ENCODE measurements around the gene ALDH7A1.

ALDH7A1 gene

DNA sequence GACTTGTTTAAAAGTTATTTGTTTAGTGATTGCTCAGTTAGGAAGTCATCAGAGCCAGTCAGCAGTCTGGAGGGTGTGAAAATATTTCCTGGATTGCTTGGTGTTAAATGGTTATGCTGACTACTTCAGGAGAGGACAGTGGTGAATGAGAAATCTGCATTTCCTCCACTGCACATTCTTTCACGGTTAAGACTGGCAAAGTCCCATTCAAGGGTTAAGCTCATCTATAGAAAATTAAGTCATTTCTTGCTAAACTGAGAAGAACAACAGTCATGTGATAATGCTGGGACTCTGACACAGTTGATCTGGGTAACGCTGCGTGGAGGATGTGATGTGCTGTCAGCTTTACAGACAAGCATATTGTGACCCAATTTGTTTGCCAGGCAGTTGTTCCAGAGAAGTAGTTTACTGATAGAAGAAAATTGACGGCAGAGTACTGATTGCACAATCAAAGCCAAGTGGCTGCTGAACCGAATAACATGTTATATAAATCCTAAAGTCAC is 91.4 kb downstream of the ALDH7A1 start:
- Mint-ChIP-seq H3K27me3 (no peaks in the 10 kb centered on the region), H3K9me3 (no peaks in the 10 kb centered on the region), H3K27ac (peak overlapping the region in 1 of 2 donors; percentile 44), H3K4me1 (ENCODE audit: low read depth in 2 of 2) (peaks cover 4 to 19% of the 10 kb centered on the region in 2 donors), H3K36me3 (ENCODE audit: insufficient read depth) (no peaks in the 10 kb centered on the region), H3K4me3 (no peak overlapping the region)
- peak; percentile 88 for ATAC-seq (replicated peaks)
- DNase-seq: peak in 2 of 3 experiments; percentile 13 to 38

DNA sequence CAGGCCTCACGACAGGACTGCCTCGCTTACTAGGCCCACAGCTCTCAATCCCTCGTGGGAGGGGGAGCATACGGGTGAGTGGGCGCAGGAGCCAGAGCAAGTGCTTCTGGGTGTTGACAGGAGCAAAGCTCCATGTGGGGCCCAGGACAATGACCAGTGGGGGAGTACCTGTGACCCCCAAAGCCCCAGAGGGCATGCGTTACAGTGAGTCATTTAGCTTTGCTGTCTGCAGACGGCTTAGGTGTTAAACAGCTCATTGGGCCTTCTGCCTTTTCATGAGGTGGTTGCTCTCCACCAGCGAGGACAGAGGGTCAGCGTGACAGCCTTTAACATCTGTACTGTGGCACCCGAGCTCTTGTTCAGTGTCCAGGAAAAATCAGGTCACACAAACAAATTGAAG is 93.6 kb downstream of the ALDH7A1 start:
- H3K9me3 Mint-ChIP-seq: no peaks in the 10 kb centered on the region
- ATAC-seq (replicated peaks) (no peak), DNase-seq (no peak)
- no peak overlapping the region for H3K27ac Mint-ChIP-seq
- peaks cover 0 to 8% of the 10 kb centered on the region in 2 donors for H3K4me1 Mint-ChIP-seq (ENCODE audit: low read depth in 2 of 2)
- H3K36me3 Mint-ChIP-seq (ENCODE audit: insufficient read depth): no peaks in the 10 kb centered on the region
- no peak overlapping the region for H3K4me3 Mint-ChIP-seq
- no peaks in the 10 kb centered on the region for H3K27me3 Mint-ChIP-seq

DNA sequence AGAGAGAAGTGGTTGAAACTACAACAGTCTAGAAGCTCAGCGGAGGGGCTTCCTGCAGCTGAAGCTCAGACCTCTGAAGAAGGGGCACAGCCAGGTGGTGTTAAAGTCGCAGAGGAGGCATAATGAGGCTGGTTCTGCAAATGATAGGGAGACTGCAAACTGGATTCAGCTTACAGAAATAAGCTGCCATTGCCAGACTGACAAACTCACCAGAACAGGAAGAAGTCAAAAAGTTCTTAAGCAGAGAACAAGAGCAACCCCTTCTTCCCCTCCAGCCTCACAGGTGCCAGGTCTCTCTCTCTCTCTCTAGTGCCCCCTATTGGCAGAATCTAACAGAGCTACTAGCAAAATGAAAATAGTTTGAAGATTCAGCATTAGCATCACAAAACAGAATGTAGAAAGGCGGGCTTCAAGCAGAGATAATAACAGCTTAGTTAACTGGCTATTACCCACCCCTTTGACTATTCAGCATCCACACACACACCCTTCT is 95.1 kb downstream of the ALDH7A1 start:
- Mint-ChIP-seq H3K36me3 (ENCODE audit: insufficient read depth) (no peaks in the 10 kb centered on the region), H3K27ac (no peak overlapping the region), H3K4me3 (no peak overlapping the region), H3K27me3 (no peaks in the 10 kb centered on the region), H3K9me3 (no peaks in the 10 kb centered on the region), H3K4me1 (ENCODE audit: low read depth in 2 of 2) (peaks cover 0 to 8% of the 10 kb centered on the region in 2 donors)
- DNase-seq: peak; percentile 25 to 40 (median 35)
- ATAC-seq (replicated peaks): peak; percentile 66

DNA sequence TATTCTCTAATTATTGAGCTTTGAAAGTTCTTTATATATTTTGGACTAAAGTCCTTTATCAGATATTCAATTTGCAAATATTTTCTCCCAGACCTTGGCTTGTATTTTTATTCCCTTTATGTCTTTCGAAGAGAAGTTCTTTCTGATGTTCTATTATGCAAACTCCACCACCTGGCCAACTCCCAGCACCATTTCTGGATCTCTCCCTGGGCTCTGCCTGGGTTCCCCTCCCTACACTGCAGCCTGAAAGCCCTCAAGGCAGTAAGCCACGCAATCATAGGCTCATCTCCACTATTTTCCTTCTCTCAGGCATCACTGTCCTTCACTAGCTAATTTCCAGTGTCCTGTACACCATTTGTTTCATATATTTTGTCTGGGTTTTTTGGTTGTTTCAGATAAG is 95.7 kb downstream of the ALDH7A1 start:
- ATAC-seq (replicated peaks): no peak
- Mint-ChIP-seq H3K9me3 (no peaks in the 10 kb centered on the region), H3K36me3 (ENCODE audit: insufficient read depth) (no peaks in the 10 kb centered on the region), H3K27ac (no peak overlapping the region), H3K4me1 (ENCODE audit: low read depth in 2 of 2) (peaks cover 0 to 8% of the 10 kb centered on the region in 2 donors), H3K4me3 (no peak overlapping the region), H3K27me3 (no peaks in the 10 kb centered on the region)
- DNase-seq: no peak

DNA sequence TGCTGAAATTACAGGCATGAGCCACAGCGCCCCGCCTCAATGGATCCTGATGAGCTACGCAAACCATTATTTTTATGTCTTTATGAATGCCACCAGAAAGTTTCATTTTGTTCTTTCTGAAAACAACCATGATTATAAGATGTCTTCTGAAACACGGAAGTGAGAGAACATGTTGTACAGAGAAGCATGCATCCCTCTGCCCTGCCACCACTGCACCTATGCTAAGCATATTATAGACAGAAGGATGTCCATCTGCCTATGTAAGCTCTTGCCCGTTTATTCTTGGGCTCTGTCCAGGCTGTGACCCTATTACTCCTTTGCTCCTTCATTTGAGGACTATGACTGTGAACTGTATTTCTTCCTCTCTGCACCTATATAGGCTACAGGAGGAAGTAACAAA is 97.5 kb downstream of the ALDH7A1 start:
- Mint-ChIP-seq H3K9me3 (no peaks in the 10 kb centered on the region), H3K4me3 (no peak overlapping the region), H3K27ac (no peak overlapping the region), H3K27me3 (no peaks in the 10 kb centered on the region), H3K4me1 (ENCODE audit: low read depth in 2 of 2) (peaks cover 0 to 7% of the 10 kb centered on the region in 2 donors), H3K36me3 (ENCODE audit: insufficient read depth) (peaks cover 5% of the 10 kb centered on the region)
- ATAC-seq (replicated peaks) (no peak), DNase-seq (no peak)

DNA sequence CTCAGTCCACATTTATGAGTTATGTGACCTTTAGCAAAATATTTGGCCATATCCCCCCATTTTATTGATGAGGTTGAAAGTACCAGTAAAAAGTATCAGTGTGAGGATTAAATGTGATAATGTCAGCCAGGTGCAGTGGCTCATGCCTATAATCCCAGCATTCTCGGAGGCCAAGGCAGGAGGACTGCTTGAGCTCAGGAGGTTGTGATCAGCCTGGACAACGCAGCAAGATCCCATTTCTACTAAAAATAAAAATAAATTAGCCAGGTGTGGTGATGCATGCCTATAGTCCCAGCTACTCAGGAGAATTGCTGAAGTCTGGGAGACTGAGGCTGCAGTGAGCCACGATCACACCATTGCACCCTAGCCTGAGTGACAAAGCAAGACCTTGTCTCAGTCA is 100.6 kb downstream of the ALDH7A1 start:
- H3K4me3 Mint-ChIP-seq: no peak overlapping the region
- ATAC-seq (replicated peaks): no peak
- H3K27me3 Mint-ChIP-seq: no peaks in the 10 kb centered on the region
- H3K27ac Mint-ChIP-seq: no peak overlapping the region
- no peak for DNase-seq
- no peaks in the 10 kb centered on the region for H3K4me1 Mint-ChIP-seq (ENCODE audit: low read depth in 2 of 2)
- H3K36me3 Mint-ChIP-seq (ENCODE audit: insufficient read depth): peaks cover 10% of the 10 kb centered on the region
- H3K9me3 Mint-ChIP-seq: no peaks in the 10 kb centered on the region

DNA sequence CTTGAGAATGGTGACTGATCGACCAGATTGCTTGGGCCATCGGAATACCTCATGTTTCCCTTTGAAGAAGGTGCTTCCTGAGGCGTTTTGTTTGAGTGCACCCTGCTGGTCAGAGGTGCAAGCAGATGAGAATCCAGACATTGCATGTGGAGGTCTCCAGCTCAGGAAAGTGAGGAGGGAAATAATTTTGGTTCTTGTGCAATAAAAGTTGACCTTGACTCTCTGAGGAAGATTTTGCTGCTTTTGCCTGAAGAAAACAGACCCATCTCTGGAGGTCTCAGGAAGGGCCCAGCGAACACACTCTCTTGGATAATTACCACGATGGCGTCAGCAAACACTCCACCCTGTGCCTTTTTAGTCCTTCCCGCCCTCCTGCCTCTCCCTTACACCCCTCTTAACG is 102.1 kb downstream of the ALDH7A1 start:
- H3K4me1 Mint-ChIP-seq (ENCODE audit: low read depth in 2 of 2): no peaks in the 10 kb centered on the region
- no peaks in the 10 kb centered on the region for H3K9me3 Mint-ChIP-seq
- DNase-seq: no peak
- H3K36me3 Mint-ChIP-seq (ENCODE audit: insufficient read depth): peaks cover 13% of the 10 kb centered on the region
- no peak for ATAC-seq (replicated peaks)
- no peaks in the 10 kb centered on the region for H3K27me3 Mint-ChIP-seq
- peak overlapping the region; percentile 14 to 39 for H3K27ac Mint-ChIP-seq
- no peak overlapping the region for H3K4me3 Mint-ChIP-seq

DNA sequence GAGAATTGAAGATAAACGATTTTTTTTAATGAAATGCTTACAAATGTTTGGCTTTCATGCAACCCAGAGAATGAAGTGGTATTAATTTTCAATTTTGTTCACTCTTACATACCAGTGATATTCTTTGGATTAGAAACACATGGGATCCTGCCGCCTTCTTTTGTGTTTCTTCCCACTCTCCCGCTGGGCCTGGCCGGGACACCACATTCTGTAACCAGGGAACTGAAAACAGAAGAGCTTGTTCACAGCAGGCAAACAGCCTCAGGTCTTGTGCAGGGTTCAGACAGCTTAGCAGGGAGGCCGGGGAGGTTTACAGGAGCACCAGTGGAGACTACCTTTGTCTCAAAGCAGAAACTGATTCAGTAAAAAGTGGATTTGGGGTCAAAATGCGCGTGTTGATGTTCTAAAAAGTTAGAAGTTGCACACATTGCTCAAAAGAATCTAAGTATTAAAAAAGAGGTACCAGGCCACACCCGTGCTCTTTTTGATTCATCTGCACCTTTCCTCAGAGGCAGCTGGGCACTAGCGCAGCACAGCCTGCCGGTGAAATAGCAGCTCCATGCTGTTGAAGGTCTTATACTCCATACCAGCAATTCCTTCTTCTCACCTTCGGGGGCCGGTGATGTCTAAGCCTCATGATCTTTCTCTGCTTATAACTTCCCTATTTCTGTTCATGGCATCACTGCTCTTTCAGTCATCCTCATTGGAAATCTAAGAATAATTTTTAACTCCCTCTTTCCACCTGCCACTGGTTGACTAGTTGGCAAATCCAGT is 104.7 kb downstream of the ALDH7A1 start:
- DNase-seq (no peak), ATAC-seq (replicated peaks) (no peak)
- Mint-ChIP-seq H3K9me3 (no peaks in the 10 kb centered on the region), H3K27ac (no peak overlapping the region), H3K4me1 (ENCODE audit: low read depth in 2 of 2) (no peaks in the 10 kb centered on the region), H3K4me3 (no peak overlapping the region), H3K36me3 (ENCODE audit: insufficient read depth) (peaks cover 23% of the 10 kb centered on the region), H3K27me3 (no peaks in the 10 kb centered on the region)

DNA sequence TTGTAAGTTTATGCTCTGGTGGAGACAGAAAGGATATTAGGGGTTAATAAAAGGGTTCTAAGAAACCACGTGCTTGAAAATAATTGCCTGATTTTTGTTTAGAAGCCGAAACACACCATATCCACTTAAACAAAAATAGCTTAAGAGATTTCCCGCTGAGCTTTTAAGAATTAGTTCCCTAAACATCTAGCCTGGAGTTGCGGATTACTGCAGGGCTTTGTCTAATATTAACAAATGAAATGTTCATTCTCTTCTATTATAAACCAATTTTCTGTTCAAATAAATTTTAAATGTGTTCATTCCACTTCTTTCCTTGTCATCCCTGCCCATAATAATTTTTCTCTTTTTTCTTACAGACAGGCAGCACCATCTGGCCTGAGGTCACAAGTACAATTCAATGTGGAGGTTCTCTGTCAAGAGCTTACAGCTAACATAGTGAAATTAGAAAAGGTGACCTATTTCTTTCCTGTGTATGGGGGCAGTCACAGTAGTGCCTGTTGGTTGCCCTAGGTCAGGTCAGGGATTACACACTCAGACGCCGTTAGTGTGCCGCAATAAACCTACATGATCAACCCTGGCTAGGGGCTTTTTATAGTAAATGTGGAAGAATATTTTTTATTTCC is 106.5 kb downstream of the ALDH7A1 start:
- DNase-seq (no peak), ATAC-seq (replicated peaks) (no peak)
- H3K27ac Mint-ChIP-seq: no peak overlapping the region
- H3K4me1 Mint-ChIP-seq (ENCODE audit: low read depth in 2 of 2): no peaks in the 10 kb centered on the region
- no peaks in the 10 kb centered on the region for H3K27me3 Mint-ChIP-seq
- H3K9me3 Mint-ChIP-seq: no peaks in the 10 kb centered on the region
- no peak overlapping the region for H3K4me3 Mint-ChIP-seq
- H3K36me3 Mint-ChIP-seq (ENCODE audit: insufficient read depth): peaks cover 31% of the 10 kb centered on the region

DNA sequence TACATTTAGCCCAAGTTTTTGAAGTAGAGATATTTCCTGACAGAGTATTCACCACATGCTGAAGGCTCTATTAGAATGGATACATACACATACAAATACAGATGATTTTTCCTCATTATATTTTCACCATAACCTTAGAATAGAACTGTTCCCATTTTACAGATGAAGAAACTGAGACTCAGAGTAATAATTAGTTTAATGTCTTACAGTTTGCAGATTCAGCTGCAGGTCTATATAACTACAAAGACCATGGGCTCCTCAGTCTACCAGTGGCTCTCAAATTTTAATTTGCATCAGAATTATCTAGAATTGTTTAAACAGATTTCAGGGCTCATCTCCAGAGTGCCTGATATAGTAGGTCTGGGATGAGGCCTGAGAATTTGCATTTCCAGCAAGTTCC is 107.4 kb downstream of the ALDH7A1 start:
- peak overlapping the region in 1 of 2 donors; percentile 19 for H3K27ac Mint-ChIP-seq
- ATAC-seq (replicated peaks): no peak

DNA sequence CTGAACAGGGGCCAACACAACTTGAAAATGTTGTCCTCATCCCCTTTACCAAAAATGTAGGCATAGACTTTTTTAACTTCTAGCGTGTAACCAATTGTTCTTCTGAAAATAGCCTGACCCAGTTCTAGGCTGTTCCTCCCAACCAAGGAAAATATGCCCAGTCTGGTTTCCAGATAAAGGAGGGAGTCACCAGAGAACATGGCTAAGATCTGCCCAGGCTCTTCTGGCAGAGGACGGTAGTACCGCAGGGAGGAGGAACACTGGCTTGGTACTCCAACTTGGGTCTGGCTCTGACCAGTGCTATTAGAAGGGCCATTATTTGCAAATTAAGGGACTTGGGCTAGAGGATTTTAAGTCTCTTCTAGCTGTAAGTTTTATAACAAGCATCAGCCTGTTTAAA is 108.7 kb downstream of the ALDH7A1 start:
- no peaks in the 10 kb centered on the region for H3K9me3 Mint-ChIP-seq
- DNase-seq (no peak), ATAC-seq (replicated peaks) (no peak)
- H3K36me3 Mint-ChIP-seq (ENCODE audit: insufficient read depth): peaks cover 33% of the 10 kb centered on the region
- no peaks in the 10 kb centered on the region for H3K4me1 Mint-ChIP-seq (ENCODE audit: low read depth in 2 of 2)
- no peak overlapping the region for H3K27ac Mint-ChIP-seq
- no peak overlapping the region for H3K4me3 Mint-ChIP-seq
- no peaks in the 10 kb centered on the region for H3K27me3 Mint-ChIP-seq

More for the DNA sequence above, 107.4 kb downstream of the ALDH7A1 start:
- Mint-ChIP-seq H3K36me3 (ENCODE audit: insufficient read depth) (peaks cover 33% of the 10 kb centered on the region), H3K4me1 (ENCODE audit: low read depth in 2 of 2) (no peaks in the 10 kb centered on the region), H3K27me3 (no peaks in the 10 kb centered on the region), H3K9me3 (no peaks in the 10 kb centered on the region), H3K4me3 (no peak overlapping the region)
- DNase-seq: no peak

DNA sequence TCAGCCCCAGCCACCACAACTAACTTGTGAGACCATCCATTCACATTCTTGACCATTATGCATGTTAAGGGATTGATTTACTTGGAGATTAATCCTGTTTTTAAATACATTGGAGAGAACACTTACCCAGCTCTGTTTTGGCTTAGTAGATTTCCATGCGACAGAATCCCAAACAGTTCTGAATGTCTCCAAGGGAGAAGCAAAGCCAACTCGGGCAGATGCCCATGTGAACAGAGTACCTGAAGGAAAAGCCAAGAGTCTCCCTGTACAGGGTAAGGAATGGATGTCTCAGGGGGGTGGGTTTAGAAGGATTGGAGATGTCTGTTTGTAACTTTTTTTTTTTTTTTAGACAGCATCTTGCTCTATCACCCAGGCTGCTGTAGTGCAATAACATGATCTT is 110.8 kb downstream of the ALDH7A1 start:
- Mint-ChIP-seq H3K27me3 (no peaks in the 10 kb centered on the region), H3K36me3 (ENCODE audit: insufficient read depth) (peaks cover 39% of the 10 kb centered on the region), H3K4me1 (ENCODE audit: low read depth in 2 of 2) (no peaks in the 10 kb centered on the region), H3K27ac (no peak overlapping the region), H3K4me3 (no peak overlapping the region), H3K9me3 (no peaks in the 10 kb centered on the region)
- DNase-seq: no peak
- ATAC-seq (replicated peaks): no peak

DNA sequence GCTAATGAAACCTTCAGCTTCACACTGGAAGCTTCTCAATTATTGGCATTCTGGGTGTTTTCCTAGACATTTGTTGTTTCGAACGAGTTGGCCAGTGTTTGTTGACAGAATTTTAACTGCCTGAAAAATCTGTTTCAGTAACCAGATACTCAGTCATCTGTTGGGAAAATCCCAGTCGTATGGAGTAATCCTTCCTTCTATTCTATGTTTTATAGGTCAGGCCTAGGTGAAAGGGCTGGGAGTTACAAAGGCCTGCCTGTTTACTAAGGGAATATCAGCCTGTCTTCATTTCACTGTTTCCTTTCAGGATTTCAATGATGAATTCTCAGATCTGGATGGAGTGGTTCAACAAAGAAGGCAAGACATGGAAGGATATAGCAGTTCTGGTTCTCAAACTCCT is 111.9 kb downstream of the ALDH7A1 start:
- H3K27me3 Mint-ChIP-seq: no peaks in the 10 kb centered on the region
- H3K27ac Mint-ChIP-seq: peak overlapping the region in 1 of 2 donors; percentile 7
- peaks cover 38% of the 10 kb centered on the region for H3K36me3 Mint-ChIP-seq (ENCODE audit: insufficient read depth)
- no peak for DNase-seq
- no peaks in the 10 kb centered on the region for H3K4me1 Mint-ChIP-seq (ENCODE audit: low read depth in 2 of 2)
- H3K4me3 Mint-ChIP-seq: no peak overlapping the region
- no peaks in the 10 kb centered on the region for H3K9me3 Mint-ChIP-seq
- ATAC-seq (replicated peaks): no peak

DNA sequence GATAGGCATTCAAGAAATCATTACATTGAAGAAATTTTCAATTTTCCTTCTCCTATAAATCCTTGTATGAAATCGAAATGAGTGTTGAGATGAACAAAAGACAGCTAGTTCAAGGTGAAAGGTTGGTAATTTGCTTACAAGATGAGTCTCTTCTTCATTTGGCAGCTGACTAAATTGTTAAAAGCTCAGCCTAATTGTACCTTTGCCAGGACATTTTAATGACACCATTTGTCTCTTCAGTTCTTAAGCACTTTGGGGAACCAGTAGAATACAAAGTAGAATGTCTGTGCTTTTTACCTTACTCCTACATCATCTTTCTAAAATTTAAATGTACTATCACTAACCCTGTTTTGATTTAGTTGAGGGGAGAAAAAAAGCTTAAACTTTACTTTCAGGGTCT is 112.4 kb downstream of the ALDH7A1 start:
- Mint-ChIP-seq H3K27ac (peak overlapping the region in 1 of 2 donors; percentile 7), H3K4me1 (ENCODE audit: low read depth in 2 of 2) (no peaks in the 10 kb centered on the region)

More for the DNA sequence above, 112.4 kb downstream of the ALDH7A1 start:
- H3K4me3 Mint-ChIP-seq: no peak overlapping the region
- H3K36me3 Mint-ChIP-seq (ENCODE audit: insufficient read depth): peaks cover 40% of the 10 kb centered on the region
- H3K27me3 Mint-ChIP-seq: no peaks in the 10 kb centered on the region
- DNase-seq: no peak
- H3K9me3 Mint-ChIP-seq: no peaks in the 10 kb centered on the region
- ATAC-seq (replicated peaks): no peak
